Activated CD4-positive, CD25-positive, alpha-beta regulatory T cell treated with anti-CD3 and anti-CD28 coated beads, Interleukin-2, amount 50 U/mL, for 72 hours (primary cell): Measurements from ENCODE around the gene GSTM2.

Experiments used
- DNase-seq: peaks from one replicate; pipeline ENCODE4 v3.0.0; 2021

GSTM2 gene

GRCh38 chr1:109718495-109718894 lies 50.6 kb downstream of the GSTM2 start:
- no peak for DNase-seq

GRCh38 chr1:109719337-109719837 lies 51.5 kb downstream of the GSTM2 start:
- no peak for DNase-seq

GRCh38 chr1:109721042-109721441 lies 53.2 kb downstream of the GSTM2 start:
- DNase-seq: no peak

- no peak for DNase-seq
These were observed 54.1 kb downstream of the GSTM2 start for GRCh38 chr1:109721971-109722370.

- no peak for DNase-seq
These were observed 55.2 kb downstream of the GSTM2 start for GRCh38 chr1:109722908-109723691.
